K562 (cell line): ENCODE data around the gene ANKRD11. TPM values are rescaled to one million over a fixed set of nuclear protein-coding genes. Genes with fewer than 3 reads are reported as not detected.

Experiments
- CREB3L1 ChIP-seq: fragments of 450-650 bp; IDR thresholded peaks from 2 replicates; pipeline ENCODE4 v1.6.1; 2014; ENCODE audit warnings: low read depth, mild to moderate bottlenecking, moderate library complexity, borderline replicate concordance
- CSDE1 ChIP-seq, 2 experiments: fragments of 450-650 bp; IDR thresholded peaks; 2 replicates each; pipeline ENCODE4 v1.6.1; 2016; ENCODE audit warnings: mild to moderate bottlenecking in 1 of 2
- ESRRB ChIP-seq: fragments of 250-450 bp; sonication (Bioruptor Pico); IDR thresholded peaks from 2 replicates; pipeline ENCODE4 v1.5.0; 2020; ENCODE audit warnings: mild to moderate bottlenecking, moderate library complexity, borderline replicate concordance
- ETV6 ChIP-seq, 3 experiments: fragments of 150-350 bp in 1 of 3; sonication (generic) in 1 of 3; formaldehyde crosslinking in 1 of 3; IDR thresholded peaks; 2 replicates each; pipeline versions ENCODE4 v1.6.1 to v1.8.0; 2014 to 2022; ENCODE audit warnings: borderline replicate concordance in 2 of 3, low read depth in 2 of 3, antibody characterized with exemption in 1 of 3, low read length in 1 of 3, mild to moderate bottlenecking in 1 of 3, missing genetic modification reagents in 1 of 3
- EWSR1 ChIP-seq: fragments of 450-650 bp; IDR thresholded peaks from 2 replicates; pipeline ENCODE4 v1.6.1; 2018; ENCODE audit warnings: borderline replicate concordance, mild to moderate bottlenecking, low read depth, moderate library complexity; ENCODE audit not compliant: partially characterized antibody
- HIVEP1 ChIP-seq: fragments of 250-450 bp; sonication (Bioruptor Pico); IDR thresholded peaks from 2 replicates; pipeline ENCODE4 v1.4.0; 2020; ENCODE audit warnings: mild to moderate bottlenecking
- KLF13 ChIP-seq: fragments of 450-650 bp; IDR thresholded peaks from 2 replicates; pipeline ENCODE4 v1.6.1; 2016; ENCODE audit warnings: missing genetic modification characterization, low read depth, mild to moderate bottlenecking, missing compliant biosample characterization, moderate library complexity, borderline replicate concordance
- NFATC3 ChIP-seq: fragments of 450-650 bp; IDR thresholded peaks from 2 replicates; pipeline ENCODE4 v1.6.1; 2017; ENCODE audit warnings: mild to moderate bottlenecking
- PCBP1 ChIP-seq: fragments of 200-400 bp; formaldehyde crosslinking; IDR thresholded peaks from 2 replicates; pipeline ENCODE4 v1.6.1; 2018; ENCODE audit warnings: mild to moderate bottlenecking, low read depth, low read length; ENCODE audit not compliant: poor library complexity, severe bottlenecking
- RAD51 ChIP-seq: fragments of 450-650 bp; IDR thresholded peaks from 2 replicates; pipeline ENCODE4 v1.7.1; 2016; ENCODE audit warnings: low read depth, mild to moderate bottlenecking, borderline replicate concordance
- RBM15 ChIP-seq: fragments of 200-400 bp; formaldehyde crosslinking; IDR thresholded peaks from 2 replicates; pipeline ENCODE4 v1.6.1; 2018; ENCODE audit warnings: mild to moderate bottlenecking, low read length, moderate library complexity; ENCODE audit not compliant: insufficient read depth
- RBM17 ChIP-seq: fragments of 200-400 bp; formaldehyde crosslinking; IDR thresholded peaks from 2 replicates; pipeline ENCODE4 v1.6.1; 2017; ENCODE audit warnings: low read depth, mild to moderate bottlenecking, low read length, borderline replicate concordance
- SAFB ChIP-seq: fragments of 200-400 bp; formaldehyde crosslinking; IDR thresholded peaks from 2 replicates; pipeline ENCODE4 v1.6.1; 2017; ENCODE audit warnings: low read depth, low read length, borderline replicate concordance
- TEAD2 ChIP-seq: fragments of 450-650 bp; IDR thresholded peaks from 2 replicates; pipeline ENCODE4 v1.6.1; 2016; ENCODE audit warnings: missing genetic modification characterization, control low read depth, missing compliant biosample characterization
- ZBTB2 ChIP-seq: fragments of 450-650 bp; IDR thresholded peaks from 2 replicates; pipeline ENCODE4 v1.6.1; 2016; ENCODE audit warnings: antibody characterized with exemption
- ZBTB7A ChIP-seq: IDR thresholded peaks from 2 replicates; pipeline ENCODE4 v1.6.1; 2011; ENCODE audit warnings: low read depth, mild to moderate bottlenecking, low read length, moderate library complexity, borderline replicate concordance; ENCODE audit not compliant: control insufficient read depth
- ZNF263 ChIP-seq: sonication (generic); formaldehyde crosslinking; IDR thresholded peaks from 2 replicates; pipeline ENCODE4 v1.8.0; 2022; ENCODE audit warnings: mild to moderate bottlenecking, missing genetic modification reagents, borderline replicate concordance
- polyA plus RNA-seq, 8 experiments: library from polyadenylated mRNA; depleted of rRNA in 4 of 8; stranded (reverse) in 5 of 8; unstranded in 3 of 8; fragments of >200 nt; fragmentation: Nextera tagmentation in 2 of 8; fragmentation: Illumina TruSeq in 1 of 8; extraction: Ambion mirVana in 2 of 8; extraction: Trizol in 1 of 8; gene quantifications; 2 replicates each; pipeline versions ENCODE4 v1.2.1 to v1.2.3, GENCODE V29; 2011 to 2014; ENCODE audit warnings: inconsistent platforms in 1 of 8, missing spikeins in 1 of 8
- total RNA-seq, 7 experiments: library from RNA; depleted of rRNA in 6 of 7; stranded (reverse); fragments of >200 nt in 6 of 7; fragmentation: Illumina TruSeq in 2 of 7; extraction: Trizol in 2 of 7; gene quantifications; 2 replicates each; pipeline versions ENCODE4 v1.2.1 to v1.2.3, GENCODE V29; 2011 to 2021; ENCODE audit warnings: low replicate concordance in 1 of 7
- TF ChIP-seq, protein P1 (sequence below): IDR thresholded peaks from 2 replicates; pipeline ENCODE4 v1.6.1; 2011; ENCODE audit warnings: borderline replicate concordance, low read depth, mild to moderate bottlenecking, moderate library complexity, low read length; ENCODE audit not compliant: insufficient read depth, poor library complexity, severe bottlenecking
- TF ChIP-seq, protein P2 (sequence below): fragments of 250-450 bp; sonication (Bioruptor Pico); IDR thresholded peaks from 2 replicates; pipeline ENCODE4 v1.8.0; 2021; ENCODE audit warnings: mild to moderate bottlenecking, moderate library complexity

Gene ANKRD11
- total and polyA plus RNA-seq, 9 of the 15 experiments (the other 6 are each of a cell fraction or from before 2014, with no cell fraction given), result 4.7 to 126 (median 31.7) TPM

DNA sequence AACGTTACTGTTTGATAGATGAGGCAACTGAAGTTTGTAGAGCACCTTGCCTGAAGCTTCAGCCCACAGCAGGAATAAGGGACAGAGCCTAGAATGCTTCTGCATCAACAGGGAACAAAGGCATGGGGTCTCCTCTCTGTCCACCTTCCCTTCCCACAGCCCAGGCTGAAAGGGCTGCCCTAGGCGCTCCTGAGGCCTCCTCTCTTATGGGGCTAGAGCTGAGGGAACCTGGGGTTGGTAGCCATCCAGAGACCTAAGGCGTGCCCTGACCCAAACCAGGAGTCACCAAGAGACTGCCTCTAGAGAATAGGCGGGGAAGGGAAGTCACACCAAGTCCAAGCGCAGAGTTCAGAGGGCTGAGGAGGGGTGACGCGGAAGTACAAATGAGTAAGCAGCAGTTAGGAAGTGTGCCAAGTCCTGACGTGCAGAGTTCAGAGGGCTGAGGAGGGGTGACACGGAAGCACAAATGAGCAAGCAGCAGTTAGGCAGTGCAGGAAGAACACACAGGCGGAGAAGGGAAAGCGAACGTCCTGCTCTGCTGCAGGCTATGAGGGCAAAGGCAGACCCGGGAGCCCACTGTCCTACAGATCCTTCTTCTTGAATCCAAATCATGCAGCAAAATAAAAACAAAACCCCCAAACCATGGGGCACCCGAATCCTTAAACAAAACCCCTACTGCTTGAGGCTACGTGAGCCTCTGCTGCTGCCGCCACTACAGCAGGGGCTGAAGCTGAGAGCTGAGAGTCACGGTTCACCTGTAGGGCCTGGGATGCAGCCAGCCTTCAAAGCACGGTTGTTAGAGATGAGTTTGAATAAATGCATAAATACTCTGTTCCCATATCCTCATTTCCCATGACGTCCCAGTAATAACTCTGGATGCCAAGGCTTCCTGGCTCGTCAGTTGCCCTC is 15.1 kb upstream of the ANKRD11 start (continued):
- TF ChIP-seq ESRRB (CRISPR knock-in tag), result no peak
- no peak for TF ChIP-seq PCBP1
- no peak for TF ChIP-seq CSDE1 (IDR thresholded peaks at IDR 0.05)
- TF ChIP-seq TEAD2 (tag), result no peak
- no peak for TF ChIP-seq EWSR1
- no peak for TF ChIP-seq SAFB
- TF ChIP-seq ETV6 (IDR thresholded peaks at IDR 0.05; ENCODE audit: borderline replicate concordance in 1 of 2, low read depth in 2 of 2, low read length in 1 of 2), result peak; percentile 84 to 96; a peak in 3 of 4 replicates
- no peak for TF ChIP-seq ETV6 (CRISPR knock-in tag; IDR thresholded peaks at IDR 0.05; ENCODE audit: borderline replicate concordance)
- peak; percentile 22; the same call in 1 of the 2 replicates for TF ChIP-seq RAD51
- no peak for TF ChIP-seq ZNF263 (CRISPR knock-in tag)
- TF ChIP-seq KLF13 (tag), result no peak
- TF ChIP-seq, protein P1, sequence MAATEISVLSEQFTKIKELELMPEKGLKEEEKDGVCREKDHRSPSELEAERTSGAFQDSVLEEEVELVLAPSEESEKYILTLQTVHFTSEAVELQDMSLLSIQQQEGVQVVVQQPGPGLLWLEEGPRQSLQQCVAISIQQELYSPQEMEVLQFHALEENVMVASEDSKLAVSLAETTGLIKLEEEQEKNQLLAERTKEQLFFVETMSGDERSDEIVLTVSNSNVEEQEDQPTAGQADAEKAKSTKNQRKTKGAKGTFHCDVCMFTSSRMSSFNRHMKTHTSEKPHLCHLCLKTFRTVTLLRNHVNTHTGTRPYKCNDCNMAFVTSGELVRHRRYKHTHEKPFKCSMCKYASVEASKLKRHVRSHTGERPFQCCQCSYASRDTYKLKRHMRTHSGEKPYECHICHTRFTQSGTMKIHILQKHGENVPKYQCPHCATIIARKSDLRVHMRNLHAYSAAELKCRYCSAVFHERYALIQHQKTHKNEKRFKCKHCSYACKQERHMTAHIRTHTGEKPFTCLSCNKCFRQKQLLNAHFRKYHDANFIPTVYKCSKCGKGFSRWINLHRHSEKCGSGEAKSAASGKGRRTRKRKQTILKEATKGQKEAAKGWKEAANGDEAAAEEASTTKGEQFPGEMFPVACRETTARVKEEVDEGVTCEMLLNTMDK, result no peak
- no peak for TF ChIP-seq RBM17
- no peak for TF ChIP-seq HIVEP1 (CRISPR knock-in tag)
- peak; percentile 87 for TF ChIP-seq ZBTB7A
- 0 out of 2 replicates have a peak, but pooled peaks have one; percentile 75 for TF ChIP-seq ZBTB2
- TF ChIP-seq CREB3L1, result 0 out of 2 replicates have a peak, but pooled peaks have one; percentile 46
- TF ChIP-seq, protein P2, sequence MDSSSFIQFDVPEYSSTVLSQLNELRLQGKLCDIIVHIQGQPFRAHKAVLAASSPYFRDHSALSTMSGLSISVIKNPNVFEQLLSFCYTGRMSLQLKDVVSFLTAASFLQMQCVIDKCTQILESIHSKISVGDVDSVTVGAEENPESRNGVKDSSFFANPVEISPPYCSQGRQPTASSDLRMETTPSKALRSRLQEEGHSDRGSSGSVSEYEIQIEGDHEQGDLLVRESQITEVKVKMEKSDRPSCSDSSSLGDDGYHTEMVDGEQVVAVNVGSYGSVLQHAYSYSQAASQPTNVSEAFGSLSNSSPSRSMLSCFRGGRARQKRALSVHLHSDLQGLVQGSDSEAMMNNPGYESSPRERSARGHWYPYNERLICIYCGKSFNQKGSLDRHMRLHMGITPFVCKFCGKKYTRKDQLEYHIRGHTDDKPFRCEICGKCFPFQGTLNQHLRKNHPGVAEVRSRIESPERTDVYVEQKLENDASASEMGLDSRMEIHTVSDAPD, result no peak
- TF ChIP-seq NFATC3, result no peak
- TF ChIP-seq RBM15, result no peak
